HG02943 (cell line): ENCODE data around the gene MYH1.

Source experiments
- ATAC-seq: cut with Tn5 transposase; IDR thresholded peaks from one replicate; pipeline ENCODE4 v1.9.1; 2021; ENCODE audit warnings: mild to moderate bottlenecking, low read depth, moderate library complexity; ENCODE audit not compliant: unreplicated experiment

Gene MYH1

GRCh38 chr17:10492004-10492403 is 26.3 kb downstream of the MYH1 start:
- ATAC-seq, result no peak

- ATAC-seq, result no peak
Measured at GRCh38 chr17:10482252-10482651, 36.1 kb downstream of the MYH1 start.

DNA sequence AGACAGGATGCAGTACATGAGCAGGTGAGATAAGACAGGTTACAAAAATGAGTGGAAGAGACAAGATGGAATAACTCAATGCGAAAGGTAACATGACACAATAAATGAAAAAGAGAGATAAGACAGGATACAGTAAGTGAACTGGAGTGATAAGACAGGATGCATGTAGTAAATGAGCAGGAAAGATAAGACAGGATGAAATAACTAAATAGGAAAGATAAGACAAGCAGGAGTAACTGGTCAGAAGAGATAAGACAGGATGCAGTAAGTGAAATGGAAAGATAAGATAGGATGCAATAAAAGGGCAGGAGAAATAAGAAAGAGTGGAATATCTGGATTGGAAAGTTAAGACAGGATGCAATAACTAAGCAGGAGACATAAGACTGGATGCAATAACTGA is 40.6 kb downstream of the MYH1 start:
- ATAC-seq, result no peak

- ATAC-seq, result no peak
Measured at GRCh38 chr17:10474536-10474935, 43.8 kb downstream of the MYH1 start.

DNA sequence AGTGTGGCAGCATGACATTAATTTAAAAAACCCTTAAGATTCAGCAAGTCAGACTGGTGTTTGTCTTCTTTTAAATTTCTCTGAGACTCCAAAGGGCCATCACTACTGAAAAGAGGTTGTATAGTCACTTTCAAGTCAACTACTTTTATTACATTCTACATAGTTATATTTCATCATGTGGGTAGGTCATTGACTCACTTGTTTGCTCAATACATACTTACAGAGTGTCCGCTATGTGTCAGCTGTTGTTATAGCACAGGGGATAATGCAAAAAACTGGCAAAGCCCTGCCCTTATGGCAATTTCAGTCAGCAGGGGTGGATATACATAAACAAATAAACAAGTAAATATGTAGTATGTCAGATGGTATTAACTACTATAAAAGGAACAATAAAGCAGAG is 46.5 kb downstream of the MYH1 start:
- ATAC-seq, result no peak

DNA sequence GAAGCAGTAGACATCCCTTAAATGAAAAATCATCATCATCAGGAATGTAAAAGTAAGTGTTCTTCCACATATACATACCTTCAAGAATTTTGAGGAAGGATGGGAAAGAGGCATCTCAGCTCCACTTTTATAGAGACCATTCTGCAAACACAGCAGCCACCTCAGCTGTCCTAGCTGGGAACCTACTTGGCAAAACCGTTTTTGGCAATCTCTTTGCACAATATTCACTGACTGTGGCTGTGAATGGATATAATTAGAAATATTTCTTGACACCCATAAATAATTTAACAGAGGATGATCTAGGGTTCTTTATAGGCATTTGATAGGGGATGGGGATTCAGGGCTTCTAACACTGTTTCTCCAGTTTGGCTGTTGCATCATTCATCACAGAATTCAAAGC is 48.9 kb downstream of the MYH1 start, which contains the start of gene MYH4:
TSS of gene MYH4 (minus strand) at position 101 of the 400 bp plus-strand sequence. CDS start 2,814 bp downstream, outside the sequence.
- ATAC-seq, result no peak

DNA sequence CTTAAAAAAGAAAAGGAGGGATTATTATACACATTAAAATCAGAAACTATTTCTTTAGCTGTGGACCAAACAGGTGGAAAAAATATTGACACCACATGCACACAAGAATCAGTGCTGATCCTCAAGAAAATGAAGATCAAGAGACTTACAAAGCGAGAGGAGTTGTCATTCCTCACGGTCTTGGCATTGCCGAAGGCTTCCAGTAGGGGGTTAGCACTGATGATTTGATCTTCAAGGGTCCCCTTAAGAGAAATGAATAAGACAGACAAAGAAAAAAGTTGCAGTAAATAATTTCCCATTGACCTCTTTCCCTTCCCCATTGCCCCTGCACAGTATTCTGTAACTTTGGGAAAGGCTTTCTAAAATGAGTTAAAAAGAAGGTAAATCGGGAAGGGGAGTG is 54.9 kb downstream of the MYH1 start:
- no peak for ATAC-seq

- no peak for ATAC-seq
Measured at GRCh38 chr17:10460062-10460461, 58.3 kb downstream of the MYH1 start.

DNA sequence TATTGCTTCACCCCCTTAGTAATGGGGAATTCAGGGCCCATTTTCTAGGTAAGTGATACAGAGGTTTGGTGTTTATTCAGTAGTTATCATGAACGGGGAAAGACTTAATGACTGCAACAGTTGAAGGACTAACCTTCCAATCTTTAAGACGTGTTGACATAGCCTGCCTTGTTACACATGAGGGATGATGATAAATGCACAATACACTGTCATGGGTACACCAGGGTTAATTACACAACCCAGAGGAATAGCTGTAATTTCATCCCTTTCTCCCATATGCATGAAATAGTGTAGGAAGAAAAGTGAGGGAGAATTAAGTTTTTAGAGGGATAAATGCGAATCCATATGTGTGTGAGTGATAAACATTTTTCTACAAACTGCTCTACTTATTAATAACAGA is 59.6 kb downstream of the MYH1 start:
- ATAC-seq, result no peak

GRCh38 chr17:10457952-10458351 is 60.4 kb downstream of the MYH1 start:
- no peak for ATAC-seq

DNA sequence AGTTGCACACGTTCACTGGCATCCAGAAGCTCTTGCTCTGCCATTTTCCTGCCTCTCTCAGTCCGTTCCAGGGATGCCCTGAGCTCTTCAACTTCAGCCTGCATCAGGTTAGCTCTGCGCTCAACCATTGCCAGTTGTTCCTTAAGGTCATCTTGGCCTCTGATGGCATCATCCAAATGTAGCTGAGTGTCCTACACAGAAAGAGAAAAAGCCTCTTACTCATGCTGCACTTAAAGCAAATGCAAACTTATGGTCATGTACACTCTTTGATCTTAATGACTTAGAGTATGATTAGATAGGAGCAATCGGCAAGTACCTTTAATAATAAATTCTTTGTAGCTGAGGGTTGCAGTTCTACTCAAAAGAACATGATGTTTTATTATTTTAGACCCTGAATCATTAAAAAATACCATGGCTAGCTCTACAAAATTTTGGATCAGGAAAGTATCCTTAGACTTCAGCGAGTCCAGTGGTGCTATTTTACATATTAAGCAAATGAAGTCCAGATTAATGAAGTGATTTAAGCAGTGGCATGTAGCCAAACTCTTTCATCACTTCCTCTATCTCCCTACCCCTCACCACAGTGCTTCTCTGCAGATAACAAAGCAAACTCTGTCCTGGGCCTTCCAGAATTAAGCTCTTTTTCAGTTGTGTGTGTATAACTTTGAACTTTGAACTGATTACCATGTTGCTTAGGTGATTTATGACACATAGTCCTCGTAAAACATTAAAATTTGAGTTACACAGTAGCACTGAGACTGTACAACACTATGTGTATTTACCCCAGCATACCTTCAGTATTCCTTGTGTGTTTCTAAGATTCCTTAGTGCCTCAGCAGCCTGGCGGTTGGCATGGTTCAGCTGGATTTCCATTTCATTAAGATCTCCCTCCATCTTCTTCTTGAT is 71.1 kb downstream of the MYH1 start:
- ATAC-seq, result no peak
